HG02938 (cell line): ENCODE data around the gene ARSJ.

Experiments
- ATAC-seq: cut with Tn5 transposase; IDR thresholded peaks from one replicate; pipeline ENCODE4 v1.9.1; 2021; ENCODE audit warnings: mild to moderate bottlenecking, moderate library complexity; ENCODE audit not compliant: unreplicated experiment

ARSJ gene

DNA sequence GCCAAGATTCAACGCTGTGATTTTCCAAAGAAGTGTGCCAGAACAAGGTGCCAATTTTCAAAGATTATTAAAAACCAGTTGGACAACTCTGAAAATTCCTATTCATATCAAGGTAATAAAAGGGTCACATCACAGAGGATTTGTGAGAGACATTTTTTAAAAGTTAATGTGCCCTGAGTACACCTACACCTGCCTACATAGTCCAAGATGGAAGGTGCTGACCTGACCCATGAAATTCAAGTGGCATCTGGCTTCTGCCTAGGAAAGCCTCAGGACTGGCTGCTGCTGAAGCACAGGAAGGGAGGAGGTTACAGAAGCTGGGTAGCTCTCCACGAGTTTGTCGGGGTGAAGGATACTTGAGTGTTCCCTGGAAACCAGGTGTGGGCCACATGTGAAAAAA, 11.4 kb upstream of the ARSJ start:
- no peak for ATAC-seq

- ATAC-seq, result no peak
These were observed 8.0 kb upstream of the ARSJ start for GRCh38 chr4:113987382-113987941.

DNA sequence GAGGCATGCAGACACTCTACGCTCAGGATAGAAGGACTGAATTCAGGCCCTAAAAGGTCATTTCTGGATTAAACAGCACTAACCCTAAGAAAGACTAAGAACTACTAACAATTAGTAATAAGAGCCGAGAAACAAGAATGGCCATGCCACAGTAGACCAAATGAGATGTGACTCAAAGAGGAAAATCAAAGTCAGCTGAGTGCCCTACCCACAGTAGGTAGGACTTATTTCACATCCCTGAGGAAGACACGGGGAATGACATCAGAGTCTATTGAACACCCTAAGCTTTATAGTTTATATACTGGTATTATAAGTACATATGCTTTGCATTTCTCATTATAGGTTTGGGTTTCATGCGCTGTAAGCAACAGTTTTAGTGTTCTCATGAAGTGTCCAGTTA, 2.7 kb upstream of the ARSJ start:
- no peak for ATAC-seq

DNA sequence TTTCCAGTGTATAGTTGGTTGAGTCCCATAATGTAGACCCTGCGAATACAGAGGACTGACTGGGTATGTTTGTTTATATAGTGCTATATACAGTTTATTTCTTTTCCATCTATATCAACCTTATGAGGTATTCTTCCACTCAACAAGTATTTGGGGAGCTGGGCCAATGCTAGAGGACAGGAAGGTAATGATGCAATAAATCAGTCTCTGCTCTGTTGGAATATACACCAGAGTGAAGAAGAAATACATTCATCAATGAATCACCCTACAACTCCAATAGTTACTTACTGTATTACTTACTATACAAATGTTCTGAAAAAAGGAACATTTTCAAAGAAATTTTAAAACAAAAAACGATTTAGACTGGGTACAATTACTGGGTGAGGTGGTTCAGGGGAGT, 2.1 kb upstream of the ARSJ start:
- ATAC-seq, result no peak

DNA sequence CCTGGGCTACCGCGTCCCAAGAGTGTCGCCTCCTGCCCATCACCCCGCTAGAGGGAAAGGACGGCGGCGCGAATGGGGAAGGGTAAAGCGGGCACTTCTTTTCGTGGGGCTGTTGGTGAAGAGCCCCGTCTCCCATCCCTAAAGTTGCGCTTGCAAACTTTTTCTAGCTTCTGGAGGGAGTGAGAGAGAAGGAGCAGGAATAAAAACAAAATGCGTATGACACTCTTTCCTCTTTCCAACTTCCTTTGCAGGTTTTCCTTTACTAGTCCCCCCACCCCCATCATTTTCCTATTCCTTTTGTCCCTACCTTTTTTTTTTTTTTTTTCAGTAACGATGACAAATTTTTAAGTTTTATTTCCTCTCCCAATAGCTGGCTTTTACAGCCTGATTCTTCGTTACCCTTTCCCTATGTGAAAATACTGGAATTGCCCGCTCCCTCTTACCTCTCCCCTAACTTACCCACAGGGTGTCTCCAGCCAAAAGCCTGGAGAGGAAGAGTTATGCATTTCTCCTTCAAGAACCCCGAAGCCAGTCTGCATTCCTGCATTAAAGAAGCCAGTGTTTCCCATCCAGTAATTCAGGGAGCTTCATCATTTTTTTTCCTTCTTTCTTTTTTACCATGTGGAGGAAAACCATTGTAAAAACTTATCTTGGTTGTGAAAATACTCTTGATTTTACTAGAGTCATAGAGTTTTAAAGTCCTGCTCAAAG, 613 bp upstream of the ARSJ start:
- ATAC-seq, result no peak

DNA sequence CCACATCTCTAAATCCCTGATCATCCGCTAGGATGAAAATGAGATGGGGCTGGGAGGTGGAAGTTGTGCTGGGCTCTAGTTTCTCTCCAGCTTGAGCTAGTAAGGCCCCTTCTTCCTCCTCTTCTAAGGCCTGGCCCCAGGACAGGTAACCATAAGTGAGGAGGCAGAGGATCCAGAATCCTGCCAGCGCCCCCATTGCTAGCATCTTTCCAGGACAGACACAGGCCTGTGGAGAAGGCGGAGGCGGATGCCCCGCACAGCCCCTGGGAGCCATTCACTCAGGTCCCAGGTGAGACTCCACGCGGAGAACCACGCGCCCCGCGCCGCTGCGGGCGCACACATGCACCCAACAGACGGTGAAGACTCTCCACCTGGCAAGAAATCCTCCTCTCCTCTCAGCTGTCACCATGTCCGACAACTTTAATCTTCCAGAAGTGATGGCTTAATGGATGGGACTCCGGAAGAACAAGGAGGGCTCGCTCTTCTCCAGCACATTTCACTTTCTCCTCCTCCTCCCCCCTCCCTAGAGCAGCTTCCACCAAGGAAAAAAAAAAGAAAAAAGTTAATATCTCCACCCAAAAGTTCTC, 793 bp downstream of the ARSJ start:
- no peak for ATAC-seq

DNA sequence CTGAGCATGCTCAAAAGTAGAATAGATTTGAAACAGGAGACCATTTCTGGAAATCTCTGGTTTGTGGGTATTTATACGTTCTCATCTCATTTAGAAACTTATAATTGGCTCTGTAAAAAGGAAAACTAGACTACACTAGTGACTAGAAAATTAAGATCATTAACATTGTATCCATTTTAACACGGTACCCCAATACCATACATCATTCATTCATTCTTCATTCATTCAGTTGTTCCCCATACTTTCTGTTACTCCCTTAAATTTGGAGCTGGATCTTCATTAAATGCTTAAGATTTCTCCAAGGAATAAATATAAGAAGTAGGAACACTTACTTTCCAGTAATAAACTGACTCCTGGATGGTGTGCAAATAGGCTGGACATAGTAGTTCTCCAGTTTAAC, 1.3 kb downstream of the ARSJ start:
- ATAC-seq, result no peak

GRCh38 chr4:113977526-113977855, 2.0 kb downstream of the ARSJ start:
- ATAC-seq, result no peak

- ATAC-seq, result no peak
These were observed 2.5 kb downstream of the ARSJ start for GRCh38 chr4:113976741-113977525.

- no peak for ATAC-seq
These were observed 3.9 kb downstream of the ARSJ start for GRCh38 chr4:113975578-113975977.

DNA sequence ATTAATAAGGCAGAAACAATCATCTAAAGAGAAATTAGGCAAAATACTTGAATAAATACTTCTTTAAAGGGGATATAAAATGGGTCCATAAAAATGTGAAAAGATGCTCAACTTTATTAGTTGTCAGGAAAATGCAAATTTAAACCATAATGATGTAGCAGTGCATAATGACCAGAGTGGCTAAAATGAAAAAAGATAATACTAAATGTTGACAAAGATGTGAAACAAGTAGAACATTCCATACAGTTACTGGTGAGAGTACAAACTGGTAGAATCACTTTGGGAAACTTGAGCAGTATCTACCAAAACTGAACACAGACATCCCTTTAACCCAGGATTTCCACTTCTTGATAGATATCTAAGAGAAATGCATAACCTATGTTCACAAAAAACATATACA, 5.0 kb downstream of the ARSJ start:
- no peak for ATAC-seq

- ATAC-seq, result no peak
These were observed 6.1 kb downstream of the ARSJ start for GRCh38 chr4:113973345-113973744.

DNA sequence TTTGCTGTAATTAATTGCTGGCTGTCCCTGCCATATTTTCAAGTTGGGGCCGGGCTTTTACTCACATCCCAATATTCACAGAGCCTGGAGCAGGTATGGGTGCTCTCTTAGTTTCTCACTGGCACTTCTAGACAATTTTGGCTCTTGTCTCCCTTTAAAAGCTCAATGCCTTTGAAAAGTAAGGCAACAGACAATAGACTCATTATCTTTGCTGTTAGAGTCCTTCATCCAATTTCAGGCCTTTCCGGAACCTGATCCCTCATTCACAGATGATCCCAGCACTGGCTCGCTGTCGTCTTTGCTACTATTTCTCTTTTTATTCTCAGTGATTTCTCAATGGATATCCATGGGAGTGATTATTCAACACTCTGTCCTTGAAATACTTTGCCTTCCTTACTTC, 6.7 kb downstream of the ARSJ start:
- no peak for ATAC-seq

DNA sequence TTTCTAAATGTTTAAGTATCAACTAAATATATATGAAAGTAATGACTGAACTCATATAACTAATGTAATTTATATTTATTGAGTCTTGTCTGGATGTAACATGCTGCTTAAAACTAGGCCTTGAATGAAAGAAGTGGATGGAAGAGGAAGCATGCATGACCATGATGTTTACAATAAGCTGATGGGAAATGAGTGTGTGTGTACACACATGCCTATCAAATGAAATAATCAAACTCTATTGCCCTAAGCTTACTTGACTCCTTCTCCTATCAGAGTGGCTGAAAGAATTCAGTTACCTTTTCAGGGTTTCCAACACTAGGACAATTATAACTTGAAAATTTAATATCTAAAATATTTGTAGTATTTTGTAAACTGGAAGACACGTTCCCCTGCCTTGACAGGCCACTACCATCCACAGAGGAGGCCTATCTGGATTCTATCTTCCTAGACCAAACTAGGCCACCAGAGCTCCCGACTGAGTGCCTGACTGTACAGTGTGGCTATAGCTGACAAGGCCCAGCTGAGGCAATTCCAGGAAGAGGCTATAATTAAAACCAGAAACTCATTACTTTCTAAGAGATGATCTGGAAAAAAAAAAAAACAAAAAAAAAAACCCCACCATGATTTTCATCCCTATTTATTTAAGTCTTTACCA, 7.6 kb downstream of the ARSJ start:
- ATAC-seq, result no peak

DNA sequence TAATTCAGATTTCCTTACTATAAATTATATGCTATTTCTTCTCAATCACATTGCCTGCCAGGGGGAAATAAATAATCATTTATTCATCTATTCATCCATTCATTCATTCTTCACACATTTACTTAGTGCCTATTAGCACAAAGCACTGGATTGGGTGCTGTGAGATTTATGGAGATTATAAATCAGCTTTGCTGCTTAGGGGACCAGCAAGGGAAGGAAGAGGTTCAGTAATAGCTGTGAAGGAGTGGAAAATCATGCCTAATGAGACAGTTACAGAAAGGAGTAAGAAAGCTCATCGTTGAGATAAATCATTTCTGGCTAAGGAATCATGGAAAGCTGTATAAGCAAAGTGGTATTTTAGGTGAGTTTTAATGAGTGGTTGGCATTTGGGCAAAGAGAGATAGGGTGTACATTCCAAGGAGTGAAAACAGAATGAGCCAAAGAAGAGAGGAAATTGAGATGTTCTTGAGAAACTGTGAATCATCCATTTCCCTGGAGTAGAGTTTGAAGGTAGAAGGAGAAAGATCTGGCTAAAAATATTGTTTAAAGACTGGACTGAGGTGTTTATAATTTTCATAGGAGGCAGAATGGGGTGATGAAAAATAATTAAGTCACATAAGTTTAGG, 9.6 kb downstream of the ARSJ start:
- ATAC-seq, result no peak

DNA sequence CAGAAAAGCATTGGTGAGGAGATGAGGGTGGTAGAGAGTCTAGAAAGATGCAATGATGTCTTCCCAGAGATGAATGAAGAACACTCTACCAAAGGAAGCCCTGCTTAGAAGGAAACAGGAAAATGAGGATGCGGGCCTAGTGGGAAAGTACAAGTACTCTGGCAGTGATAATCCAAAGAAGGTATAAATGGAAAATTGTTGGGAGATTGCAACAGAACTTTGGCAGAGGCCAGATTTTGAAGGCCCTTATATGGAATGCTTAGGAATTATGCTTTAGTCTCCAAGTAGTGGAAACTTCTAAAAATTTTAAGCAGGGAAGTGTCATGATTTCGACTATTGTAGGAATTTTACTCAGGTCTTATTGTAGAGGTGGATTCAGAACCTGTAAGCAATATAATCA, 11.0 kb downstream of the ARSJ start:
- ATAC-seq, result no peak

GRCh38 chr4:113967687-113968086, 11.8 kb downstream of the ARSJ start:
- ATAC-seq, result no peak

GRCh38 chr4:113962719-113963265, 16.7 kb downstream of the ARSJ start:
- no peak for ATAC-seq

DNA sequence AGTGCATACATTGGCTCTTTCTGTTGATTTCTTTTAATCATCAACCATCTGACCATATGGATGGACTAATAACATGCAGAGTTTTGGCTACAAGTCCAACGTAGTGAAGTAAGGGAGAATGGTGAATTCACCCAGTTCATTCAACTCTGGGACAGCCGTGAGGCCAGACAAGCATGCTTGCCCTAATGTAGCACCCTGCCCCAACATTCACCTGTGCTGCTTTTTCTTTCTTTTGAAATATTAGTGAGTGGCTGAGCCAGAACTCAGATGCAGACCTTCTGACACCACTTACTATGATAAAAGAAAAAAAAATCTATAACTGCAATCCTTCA, 17.5 kb downstream of the ARSJ start:
- no peak for ATAC-seq

DNA sequence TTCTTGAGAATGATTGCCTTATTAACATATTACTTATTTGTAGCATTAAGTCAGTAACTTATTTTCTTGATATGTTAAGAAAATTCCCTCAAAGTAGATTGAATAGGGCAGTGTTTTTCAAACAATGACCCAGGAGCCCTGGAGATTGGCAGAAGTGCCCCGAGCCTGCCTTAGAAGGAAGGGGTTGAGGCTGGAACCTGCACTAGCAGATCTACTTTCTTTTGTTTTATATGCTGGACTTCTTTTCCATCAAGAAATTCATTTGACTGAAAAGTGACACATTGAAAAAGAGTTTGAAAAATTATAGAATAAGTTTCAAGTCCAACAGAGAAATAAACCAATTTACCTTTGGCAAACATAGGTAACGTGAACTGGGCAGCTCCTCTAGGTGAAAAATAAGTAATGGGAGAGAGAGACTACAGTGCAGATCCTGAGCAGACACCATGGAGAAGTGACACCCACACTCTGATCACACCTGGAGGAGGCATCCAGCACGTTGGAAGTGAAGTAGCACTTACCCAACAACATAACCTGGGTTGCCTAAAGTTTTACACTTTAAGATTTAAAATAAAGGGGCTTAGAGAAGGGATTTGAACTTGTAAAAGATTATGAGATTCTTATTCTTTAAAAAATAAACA, 18.6 kb downstream of the ARSJ start:
- no peak for ATAC-seq
